Tongue (tissue), 2 donors: ENCODE measurements around the gene ZNRF4. TPM values are rescaled to one million over a fixed set of nuclear protein-coding genes. Genes with fewer than 3 reads are reported as not detected.
"Not testable (repeated sequence)": the region's sequence is repeated elsewhere in the genome, so short reads cannot be mapped to it uniquely, and the experiment has no call there.

Experiments
- DNase-seq: peaks from one replicate; pipeline ENCODE4 v3.0.0-alpha.2; 2015
- total RNA-seq: library from RNA; depleted of rRNA; stranded (reverse); fragments of >200 nt; gene quantifications from one replicate; pipeline ENCODE4 v1.2.3, GENCODE V29; 2014

Gene ZNRF4
- total RNA-seq, 1 donor from 2014 or later, result not detected

DNA sequence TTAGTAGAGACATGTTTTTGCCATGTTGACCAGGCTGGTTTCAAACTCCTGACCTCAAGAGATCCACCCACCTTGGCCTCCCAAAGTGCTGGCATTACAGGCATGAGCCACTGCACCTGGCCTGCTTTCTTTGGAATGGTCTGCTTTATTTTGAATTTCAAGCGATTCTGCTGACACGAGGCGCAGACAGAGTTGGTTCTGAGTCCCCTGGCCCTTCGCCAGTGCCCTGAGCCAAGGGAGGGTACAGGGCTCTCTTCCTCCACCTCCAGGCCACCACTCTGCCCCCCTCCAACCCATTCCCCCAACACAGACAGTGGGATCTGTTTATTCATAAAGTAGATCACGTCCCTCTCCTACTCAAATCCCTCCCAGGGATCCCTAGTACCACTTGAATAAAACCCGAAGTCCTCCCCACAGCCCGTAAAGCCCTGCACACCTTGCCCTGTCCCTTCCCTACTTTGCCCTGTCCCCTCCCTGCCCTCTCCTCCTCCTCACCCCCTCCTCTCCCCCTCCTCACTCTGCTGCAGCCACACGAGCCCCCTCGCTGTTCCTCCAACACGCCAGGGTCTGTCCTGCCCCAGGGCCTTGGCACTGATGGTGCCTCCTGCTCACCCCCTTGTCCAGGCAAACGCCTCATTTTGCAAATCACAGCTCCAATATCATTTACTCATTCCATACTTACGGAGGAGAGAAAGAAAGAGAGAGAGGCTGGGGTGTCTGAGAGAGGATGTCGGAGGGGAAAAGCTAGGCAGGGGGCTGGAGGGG is 22.4 kb downstream of the ZNRF4 start:
- DNase-seq, result no peak

DNA sequence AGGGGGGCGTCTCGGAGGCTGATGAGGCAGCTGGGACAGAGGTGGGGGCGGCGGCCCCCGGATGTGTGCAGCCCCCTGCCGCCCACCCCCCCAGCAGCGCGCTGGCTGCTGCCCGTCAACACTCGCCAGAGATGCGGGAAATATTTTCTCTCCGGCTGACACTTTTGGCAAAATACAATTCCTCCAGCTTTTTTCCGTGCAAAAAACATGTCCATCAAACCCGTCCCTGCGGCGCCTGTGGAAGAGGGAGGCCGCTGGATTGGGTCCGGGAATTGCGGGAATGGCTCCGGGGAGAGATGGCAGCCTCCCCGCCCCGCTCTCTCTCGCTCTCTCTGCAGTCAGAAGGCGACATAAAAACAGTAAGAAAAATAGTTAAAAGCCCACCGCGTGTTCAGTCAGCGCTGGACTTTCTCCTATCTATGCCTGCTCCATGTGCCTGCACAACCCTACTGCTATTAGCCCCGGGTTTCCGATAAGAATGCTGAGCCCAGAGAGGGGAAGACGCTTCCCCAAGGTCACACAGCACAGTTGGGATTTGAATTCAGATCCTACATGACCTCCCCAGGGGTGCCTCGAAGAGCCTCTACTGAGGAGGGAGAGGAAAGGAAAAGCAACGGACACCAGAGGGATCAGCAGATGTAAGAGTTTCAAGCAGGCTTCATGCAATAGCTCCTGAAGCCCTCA is 23.2 kb downstream of the ZNRF4 start:
- peak; percentile 42 for DNase-seq

DNA sequence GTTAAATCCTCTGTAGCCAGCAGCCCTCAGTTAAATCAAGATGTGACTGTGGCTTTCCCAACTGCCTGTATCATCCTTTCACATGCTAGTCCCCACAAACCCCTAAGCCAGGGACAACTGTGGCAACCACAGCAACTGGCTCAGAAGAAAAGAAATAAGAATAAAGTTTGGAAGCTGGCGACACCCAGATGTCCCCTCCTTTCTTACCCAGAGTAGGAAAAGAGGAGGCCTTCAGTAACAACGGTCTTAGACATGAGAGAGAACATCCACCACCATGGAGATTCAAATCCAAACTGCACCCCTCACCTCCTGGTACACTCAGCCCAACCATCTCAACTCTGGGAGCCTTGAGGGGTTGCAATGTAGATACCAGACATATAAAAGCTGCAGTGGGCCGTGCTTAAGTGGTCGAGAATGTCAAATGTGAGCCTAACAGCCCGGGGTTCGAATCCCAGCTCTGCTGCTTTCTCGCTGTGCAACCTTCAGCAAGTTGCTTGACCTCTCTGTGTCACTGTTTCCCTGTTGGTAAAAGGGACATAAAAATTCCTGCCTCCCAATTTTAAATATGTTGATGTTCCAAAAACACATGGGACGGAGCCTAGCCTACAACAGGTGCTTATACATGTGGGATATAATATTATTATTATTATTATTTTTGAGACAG is 23.8 kb downstream of the ZNRF4 start:
- DNase-seq, result no peak

DNA sequence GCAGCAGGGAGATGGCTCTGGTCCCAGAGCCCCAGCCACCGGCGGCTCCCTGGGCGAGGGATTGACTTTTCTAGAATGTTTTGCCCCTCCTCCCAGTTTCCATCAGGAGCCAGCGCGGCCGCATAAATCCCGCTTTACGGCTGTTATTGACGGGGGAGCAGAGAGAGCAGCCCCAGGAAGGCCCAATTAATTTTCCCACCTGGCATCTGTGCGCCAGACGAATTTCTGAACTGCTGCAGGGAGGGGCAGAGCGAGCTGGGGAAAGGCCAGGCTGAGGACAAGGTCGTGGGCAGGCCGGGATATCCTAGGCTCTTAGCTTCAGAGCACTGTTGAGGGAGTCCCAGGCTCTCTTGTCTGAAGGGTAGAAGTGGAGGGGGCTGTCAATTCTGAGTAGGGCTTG is 24.7 kb downstream of the ZNRF4 start:
- DNase-seq, result no peak

DNA sequence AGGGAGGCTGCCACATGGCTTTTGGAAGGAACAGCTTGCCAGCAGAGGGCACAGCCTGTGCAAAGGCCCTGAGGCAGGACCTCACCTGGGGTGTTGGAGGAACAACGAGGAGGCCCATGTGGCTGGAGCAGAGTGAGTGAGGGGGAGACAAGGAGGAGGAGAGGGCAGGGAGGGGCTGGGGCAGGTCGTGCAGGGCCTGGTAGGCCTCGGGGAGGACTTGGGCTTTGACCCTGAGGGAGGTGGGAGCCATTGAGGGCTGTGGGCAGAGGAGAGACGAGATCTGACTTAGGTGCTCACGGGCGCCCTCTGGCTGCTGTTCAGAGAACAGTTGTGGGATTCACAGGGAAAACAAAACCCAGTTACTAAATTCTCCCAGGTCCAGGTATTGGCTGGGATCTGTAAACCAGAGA is 25.2 kb downstream of the ZNRF4 start:
- DNase-seq, result no peak

DNA sequence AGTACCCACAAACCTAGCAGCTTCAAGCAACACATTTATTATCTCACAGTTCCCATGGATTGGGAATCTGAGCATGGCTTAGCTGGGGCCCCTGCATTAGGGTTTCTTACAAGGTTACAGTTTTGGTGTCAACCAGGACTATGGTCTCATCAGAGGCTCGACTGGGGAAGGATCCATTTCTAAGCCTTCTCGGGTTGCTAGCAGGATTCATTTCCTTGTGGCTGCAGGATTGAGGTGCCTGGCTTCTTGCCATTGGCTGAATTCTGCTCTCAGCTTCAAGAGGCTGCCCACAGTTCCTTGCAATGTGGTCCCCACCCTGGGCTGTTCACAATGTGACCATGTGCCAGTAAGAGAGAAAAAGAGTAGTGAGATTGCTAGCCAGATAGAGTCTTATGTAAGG is 26.7 kb downstream of the ZNRF4 start:
- no peak for DNase-seq

DNA sequence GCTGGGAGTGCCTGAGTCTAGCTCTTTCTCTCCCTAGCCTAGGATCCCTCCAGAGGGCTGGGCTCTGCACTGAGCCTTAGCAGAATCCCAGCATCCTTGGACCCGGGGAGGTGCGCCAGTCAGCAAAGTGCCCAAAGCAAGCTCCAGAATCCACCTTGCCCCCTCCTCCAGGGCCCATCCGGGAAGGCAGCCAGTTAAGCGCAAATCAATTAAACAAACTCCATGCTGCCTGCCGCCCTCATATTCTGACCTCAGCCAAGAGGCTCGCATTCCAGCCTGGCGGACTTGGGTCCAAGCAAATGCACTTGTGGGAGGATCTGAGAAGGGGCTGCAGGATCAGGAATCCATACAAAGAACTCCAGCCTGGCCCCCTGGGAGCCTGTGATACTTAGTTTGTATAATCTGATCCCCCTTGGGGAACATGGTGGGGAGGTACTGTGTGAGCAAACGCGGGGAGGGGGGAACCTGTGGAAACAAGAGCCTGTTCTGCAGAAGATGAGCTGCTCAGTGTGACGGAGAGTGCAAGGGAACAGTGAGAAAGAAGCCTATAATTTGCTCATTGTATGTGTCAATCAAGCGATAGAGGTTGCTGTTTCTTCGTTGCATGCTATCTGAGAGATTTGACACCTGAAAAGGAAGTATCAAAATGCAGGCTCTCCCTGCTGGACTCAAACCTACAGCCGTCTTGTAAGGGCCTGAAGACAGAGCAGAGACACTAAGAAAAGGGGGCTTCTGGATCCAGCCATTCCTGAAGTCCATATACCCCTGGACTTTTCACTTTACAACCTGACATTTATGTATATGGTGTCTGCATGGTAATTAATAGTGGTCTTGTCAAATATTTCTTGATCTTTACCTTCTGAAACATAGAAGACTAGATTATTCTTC is 29.4 kb downstream of the ZNRF4 start:
- peak; percentile 77 for DNase-seq

DNA sequence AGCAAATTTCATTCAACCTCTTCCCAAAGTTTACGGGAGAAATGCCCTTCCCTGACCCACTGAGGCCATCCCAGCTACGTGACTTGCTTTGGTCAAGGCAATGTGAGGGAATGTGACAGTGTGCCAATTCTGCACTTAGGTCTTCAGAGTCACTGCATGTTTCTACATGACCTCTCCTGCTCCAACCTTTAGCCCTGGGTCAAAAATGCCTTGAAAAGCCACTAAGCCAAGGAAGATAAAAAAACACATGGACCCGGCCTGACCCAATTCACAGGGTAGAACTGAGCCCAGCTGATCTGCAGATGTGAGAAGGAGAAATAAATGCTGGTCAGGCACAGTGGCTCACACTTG is 30.0 kb downstream of the ZNRF4 start:
- DNase-seq, result no peak

DNA sequence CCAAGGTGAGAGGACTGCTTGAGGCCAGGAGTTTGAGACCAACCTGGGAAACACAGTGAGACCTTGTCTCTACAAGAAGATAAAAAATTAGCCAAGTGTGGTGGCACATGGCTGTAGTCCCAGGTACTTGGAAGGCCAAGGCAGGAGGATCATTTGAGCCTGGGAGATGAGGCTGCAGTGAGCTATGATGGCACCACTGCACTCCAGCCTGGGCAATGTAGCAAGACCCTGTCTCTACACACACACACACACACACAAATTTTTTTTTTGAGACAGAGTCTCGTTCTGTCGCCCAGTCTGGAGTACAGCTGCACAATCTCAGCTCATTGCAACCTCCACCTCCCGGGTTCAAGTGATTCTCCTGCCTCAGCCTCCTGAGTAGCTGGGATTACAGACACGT is 30.4 kb downstream of the ZNRF4 start:
- DNase-seq, result not testable (repeated sequence)

DNA sequence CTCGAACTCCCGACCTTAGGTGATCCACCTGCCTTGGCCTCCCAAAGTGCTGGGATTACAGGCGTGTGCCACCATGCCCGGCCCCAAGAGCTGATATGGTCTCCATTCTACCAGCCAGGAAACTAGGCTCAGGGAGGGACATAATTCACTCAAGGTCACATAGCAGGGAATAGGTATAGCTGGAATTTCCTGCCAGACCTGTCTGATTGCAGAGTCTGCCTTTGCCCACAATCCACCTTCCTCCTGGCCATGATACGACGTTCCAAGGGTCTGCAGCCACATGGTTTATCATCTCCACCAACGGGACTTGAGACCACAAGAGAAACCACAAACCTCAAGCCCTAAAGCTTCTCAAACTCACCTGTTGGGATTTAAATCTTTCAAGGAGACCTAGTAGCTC is 32.0 kb downstream of the ZNRF4 start:
- DNase-seq, result no peak

DNA sequence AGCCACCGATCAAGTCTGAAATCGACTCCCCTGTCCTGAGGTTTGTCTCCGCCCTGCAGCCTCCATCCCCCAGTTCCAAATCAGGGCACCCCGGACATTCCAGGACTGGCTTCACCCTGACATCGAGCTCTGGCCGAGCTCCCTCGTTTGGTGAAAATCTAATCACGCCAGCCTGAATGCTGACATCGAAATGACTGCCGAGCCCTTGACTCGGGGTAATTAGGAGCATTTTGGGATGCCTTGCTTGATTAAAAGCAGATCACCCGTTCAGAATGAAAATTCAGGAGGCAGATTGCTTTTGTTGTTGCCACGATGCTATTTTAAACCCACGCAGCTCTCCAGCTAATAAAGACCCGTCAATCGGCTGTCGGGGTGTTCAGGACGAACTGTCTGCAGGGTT is 34.3 kb downstream of the ZNRF4 start:
- DNase-seq, result no peak

DNA sequence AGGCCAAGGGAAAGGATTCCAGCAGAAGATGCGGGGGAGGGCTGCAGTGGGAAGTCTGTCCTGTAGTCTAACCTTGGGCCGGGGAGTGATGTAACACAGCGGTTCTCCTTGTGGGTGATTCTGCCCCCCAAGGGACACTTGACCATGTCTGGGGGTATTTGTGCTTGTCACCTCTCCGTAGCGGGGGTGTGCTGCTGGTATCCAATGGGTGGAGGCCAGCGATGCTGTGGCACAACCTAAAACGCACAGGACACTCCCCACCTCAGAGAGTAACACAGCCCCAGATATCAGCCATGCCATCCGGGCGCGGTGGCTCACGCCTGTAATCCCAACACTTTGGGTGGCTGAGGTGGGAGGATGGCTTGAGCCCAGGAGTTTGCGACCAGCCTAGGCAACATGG is 36.3 kb downstream of the ZNRF4 start:
- no peak for DNase-seq

DNA sequence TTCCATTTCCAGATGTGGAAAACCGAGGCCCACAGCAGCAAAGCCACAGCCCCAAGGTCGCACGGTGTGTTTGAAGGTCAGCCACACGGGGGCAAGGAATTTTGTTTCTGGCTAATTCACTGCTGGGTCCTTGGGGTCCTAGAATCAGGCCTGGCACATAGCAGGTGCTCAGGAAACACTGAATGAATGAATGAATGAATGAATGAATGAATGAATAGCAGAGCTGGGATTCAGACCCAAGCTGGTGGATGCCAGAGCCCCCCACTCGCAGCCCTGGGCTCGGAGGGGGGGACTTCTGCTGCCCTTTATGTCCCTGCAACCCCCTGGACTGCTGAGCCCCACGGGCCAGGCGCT is 37.0 kb downstream of the ZNRF4 start:
- no peak for DNase-seq

DNA sequence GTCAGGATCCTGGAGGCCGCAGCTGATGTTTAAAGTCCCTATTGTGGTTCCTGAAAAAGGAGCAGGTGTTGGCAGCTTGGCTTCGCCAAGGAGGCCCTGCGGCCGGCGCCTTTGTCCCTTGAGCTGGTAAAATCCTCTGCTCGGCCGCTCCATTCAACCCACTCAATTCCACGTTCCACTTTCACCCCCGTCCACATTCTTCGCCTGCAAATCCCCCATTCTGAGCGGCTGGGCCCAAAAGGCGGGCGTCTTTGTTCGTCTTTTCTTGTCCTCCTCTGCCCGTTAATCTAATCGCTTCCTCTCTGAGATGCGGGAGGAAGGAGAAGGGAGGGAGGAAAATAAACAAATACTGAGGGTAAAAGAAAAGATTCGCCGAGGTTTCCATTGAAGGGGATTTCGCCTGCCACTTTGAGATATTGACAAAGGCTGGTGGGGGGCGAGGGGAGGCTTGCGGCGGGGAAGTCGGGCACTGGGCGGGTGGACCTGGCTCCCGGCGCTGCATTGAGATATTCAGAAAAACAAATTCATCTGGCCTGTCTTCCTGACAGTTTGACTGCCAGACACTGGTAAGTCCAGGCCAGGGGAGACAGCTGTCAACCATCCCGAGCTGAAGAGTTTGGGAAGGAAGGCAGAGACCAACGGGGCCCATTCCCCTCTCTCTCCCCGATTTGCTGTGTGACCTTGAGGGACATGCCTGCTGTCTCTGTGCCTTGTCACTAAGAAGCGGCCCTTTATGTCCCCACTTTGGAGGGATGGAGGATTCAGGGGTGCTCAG is 37.6 kb downstream of the ZNRF4 start:
- peak; percentile 7 for DNase-seq

DNA sequence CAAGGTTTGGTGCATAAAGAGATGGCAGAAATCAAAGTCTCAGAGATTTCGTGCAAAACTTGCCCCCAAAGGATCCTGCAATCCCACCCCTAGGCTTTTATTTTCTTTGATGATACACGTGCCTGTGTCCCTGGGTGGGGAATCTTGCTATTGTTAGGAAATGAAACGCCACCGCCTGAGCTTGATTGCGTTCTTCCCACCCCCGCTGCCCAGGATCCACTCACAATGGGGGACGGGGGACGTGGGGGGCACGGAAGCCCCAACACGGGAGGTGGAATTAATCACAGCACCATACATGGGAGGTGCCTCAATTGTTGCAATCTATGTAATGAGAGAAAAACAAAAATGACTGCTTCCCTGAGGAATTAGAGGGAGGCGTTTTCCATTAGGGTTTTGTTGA is 39.6 kb downstream of the ZNRF4 start:
- DNase-seq, result no peak

DNA sequence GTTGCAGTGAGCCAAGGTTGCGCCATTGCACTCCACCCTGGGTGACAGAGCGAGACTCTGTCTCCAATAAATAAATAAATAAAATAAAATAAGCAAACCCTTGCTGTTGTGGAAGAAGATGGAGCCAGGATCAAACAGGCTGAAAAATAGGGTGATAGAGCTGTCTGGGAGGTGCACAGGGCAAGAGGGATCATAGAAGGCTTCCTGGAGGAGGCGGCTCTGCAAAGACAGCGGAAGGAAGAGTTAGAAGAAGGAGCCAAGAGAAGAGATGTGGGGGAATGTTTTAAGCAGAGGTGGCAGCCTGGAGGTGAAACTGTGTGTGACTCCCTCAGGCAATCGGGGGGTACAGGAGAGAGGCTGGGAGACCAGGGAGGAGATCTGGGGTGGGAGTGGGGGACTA is 40.6 kb downstream of the ZNRF4 start:
- DNase-seq, result no peak

DNA sequence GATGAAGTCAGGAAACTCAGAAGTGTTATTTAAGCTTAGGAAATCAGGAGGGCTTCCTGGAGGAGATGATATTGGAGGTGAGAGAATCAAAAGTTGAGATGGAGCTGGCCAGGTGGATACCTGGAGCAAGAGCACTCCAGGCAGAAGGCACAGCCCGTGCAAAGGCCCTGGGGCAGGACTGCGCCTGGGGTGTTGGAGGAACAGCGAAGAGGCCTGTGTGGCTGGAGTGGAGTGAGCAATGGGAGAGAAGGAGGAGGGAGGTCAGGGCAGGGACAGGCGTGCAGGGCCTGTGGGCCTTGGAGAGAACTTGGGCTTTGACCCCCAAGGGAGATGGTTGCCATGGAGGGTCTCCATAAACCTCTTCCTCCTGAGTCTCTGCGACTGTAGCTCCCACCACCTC is 42.1 kb downstream of the ZNRF4 start:
- no peak for DNase-seq

DNA sequence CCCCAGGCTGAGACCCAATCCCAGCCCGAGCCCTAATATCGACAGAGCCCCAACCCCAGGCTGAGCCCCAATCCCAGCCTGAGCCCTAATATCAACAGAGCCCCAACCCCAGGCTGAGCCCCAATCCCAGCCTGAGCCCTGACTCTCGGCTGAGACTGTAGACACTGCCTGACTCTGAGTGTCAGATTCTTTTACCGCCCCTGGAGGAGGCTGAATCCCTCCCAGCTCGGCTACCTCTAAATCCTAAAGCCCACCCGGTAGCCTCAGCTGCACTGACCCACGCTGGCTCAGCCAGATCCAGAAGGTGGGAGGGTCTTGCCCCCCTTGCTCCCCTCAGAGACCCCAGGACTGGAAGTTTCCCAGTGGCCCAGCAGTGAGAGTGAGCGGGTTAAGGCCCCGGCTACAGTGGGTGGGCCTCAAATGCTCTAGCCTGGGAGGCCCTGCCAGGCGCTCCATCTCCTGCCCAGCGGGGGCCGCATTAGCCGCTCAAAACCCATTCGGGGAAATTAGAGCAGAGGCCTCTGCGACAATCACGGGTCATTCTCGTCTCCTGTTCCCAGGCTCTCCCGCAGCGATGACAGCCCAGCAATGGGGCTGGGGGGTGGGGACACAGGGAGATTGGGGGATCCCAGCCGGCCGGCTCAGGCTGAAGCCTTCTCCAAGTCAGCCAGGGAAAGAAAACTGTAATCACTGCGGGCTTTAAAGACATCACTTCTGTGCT is 43.8 kb downstream of the ZNRF4 start:
- DNase-seq, result peak; percentile 13

DNA sequence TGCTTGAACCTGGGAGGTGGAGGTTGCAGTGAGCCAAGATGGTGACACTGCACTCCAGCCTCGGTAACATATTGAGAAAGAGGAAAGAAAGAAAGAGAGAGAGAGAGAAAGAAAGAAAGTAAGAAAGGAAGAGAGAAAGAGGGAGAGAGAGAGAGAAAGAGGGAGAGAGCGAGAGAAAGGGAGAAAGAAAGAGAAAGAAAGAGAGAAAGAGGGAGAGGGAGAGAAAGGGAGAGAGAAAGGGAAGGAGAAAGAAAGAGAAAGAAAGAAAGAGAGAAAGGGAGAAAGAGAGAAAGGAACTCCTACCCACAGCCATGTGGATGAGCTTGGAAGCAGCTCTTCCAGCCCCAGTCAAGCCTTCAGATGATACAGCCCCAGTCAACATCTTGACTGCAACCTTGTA is 46.7 kb downstream of the ZNRF4 start:
- DNase-seq, result no peak

DNA sequence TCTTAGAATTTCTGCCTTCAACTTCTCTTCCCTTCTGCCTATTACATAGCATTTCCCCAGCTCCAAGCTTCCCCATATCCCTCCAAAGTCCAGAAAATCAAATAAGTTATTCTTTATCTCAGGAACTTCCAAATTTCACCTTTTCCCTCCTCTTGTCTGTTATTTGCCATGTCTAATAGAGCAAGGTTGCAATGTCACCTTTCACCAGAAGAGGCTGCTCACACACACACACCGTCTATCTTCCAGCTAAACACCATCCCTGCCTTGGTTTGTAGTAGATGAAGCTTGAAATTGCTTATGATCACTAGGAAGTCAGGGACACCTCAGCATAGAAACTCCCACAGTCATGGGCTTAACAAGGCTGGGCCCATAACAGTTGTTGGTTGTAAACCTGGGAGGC is 48.4 kb downstream of the ZNRF4 start:
- DNase-seq, result no peak

DNA sequence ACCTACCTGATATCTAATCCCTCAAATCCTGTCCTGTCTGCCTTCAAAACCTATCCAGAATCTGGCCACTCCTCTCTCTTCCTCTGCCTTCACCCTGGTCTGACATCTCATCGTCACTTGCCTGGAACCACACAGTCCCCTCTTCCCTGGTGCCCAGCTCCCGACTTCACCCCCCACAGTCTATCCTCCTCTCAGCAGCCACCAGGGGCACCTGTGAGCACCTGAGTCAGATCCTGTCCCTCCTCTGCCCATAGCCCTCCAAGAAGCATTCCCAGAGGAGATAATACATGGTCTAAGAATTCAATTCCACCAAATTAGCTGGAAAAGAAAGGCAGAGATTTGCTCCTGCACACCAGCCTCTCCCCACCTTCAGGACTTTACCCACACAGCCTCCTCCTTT is 48.9 kb downstream of the ZNRF4 start:
- no peak for DNase-seq
